UCSD-AML1 (cell line): Measurements from ENCODE around the gene CAMK4.

Experiments
- DNase-seq: peaks from one replicate; lab custom pipeline; 2025; ENCODE audit not compliant: unreplicated experiment; lab: John Stamatoyannopoulos, UW

The CAMK4 gene

GRCh38 chr5:111223787-111224560 lies at the start of gene CAMK4:
TSS of gene CAMK4 (plus strand) at chr5:111224384. CDS start at chr5:111224484, 100 bp downstream.
- DNase-seq, result peak; percentile 13

- no peak for DNase-seq
These were observed 41.1 kb upstream of the CAMK4 start for GRCh38 chr5:111183064-111183463.

- no peak for DNase-seq
These were observed 37.1 kb upstream of the CAMK4 start for GRCh38 chr5:111187079-111187478.

DNA sequence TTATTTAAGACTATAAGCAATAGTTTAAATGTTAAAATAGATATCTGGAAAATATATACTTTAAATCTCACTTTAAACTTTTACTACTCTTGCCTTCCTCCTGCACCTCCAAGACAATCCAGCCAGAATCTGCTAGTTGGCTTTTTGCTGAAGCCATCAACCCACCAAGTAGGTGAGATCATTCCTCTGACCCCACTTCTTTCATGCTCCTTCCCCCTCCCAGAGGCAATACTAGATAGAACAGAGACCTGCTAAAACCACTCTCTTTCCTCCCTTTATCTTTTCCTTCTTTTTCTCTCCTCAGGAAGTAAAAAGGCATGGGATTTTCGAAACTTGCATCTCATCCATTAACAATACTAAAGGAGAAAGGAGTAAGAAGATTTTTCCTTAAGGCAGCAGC lies 30.1 kb upstream of the CAMK4 start:
- no peak for DNase-seq

- no peak for DNase-seq
These were observed 29.3 kb upstream of the CAMK4 start for GRCh38 chr5:111194925-111195324.

DNA sequence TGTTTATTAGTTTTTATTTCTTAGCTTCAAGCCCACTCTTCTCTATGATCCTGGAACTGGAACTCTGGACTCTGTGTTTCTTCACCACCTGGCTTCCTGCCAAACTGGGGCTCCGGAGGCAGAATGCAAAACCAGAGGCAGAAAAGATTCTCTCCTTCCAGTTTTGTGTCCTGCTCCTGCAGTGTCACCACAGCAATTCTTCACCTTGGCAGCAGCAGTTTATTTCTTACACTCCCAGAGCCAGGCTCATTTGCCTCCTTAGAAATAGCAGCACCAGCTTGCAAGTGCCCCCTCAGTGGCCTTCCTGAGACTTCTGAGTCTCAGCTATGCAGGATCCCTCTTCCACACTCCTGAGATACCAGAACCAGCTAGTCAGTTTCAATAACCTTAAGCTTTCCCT lies 26.7 kb upstream of the CAMK4 start:
- DNase-seq, result no peak

DNA sequence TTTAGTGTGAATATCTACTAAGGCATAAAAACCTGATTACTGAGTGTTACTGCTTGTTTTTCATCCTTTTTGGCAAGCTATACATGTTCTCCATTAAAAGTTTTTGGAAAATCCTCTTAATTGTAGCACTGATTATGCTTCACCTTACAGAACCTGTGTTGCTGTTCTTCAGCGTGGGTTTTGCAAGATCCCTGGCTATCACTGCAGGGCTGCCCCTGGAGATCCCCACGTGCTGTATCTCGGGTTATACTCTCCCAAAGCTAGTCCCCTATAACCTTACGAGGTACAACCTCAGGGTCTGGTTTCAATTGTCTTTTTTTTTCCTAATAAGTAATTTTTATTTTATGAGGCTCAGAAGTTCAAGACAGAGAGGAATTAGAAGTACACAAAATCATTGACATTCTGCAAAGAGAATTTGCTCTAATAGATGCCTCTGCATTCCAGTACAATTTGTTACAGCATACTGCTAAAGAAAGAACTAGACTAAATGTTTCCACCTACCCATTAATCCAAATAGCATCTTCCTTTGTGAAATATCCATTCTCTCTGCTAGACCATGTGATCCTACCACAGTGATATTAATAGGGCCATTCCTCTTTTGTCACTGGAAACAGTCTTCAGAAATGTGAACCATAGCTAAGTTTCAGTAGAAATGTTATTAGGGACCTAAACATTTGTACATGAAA lies 25.8 kb upstream of the CAMK4 start:
- DNase-seq, result no peak

DNA sequence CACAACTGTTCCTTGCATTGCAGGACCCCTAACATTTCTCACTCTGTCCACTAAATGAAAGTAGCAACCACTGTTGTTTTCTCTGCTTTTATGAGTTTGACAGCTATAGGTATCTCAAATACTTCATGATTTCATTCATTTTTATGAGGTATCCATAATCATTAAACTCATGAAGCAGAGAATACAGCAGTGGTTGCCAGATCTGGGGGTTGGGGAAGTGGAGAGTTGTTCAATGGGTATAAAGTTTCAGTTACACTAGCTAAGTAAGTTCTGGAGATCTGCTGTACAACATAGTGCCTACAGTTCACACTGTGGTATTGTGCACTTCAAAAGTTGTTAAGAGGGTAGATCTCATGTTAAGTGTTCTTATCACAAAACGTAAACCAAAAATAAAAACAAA lies 23.4 kb upstream of the CAMK4 start:
- no peak for DNase-seq

DNA sequence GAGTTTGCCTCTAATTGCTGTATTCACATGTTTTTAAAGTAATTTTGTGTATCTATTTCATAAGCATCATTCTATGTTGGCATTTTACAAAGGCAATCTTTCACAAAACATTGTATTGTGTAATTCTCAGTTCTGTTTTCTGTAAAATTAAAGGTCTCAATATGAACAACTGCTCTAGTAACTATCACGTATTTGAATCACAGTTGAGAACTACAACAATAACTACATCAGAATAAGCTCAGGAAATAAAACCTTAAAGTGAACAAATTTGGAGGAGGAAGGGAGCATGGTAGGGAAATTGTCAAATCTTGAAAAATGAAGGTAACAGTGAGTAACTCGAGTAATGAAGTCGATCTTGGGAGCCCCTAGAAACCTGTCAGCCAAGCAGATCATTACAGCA lies 22.5 kb upstream of the CAMK4 start:
- no peak for DNase-seq

DNA sequence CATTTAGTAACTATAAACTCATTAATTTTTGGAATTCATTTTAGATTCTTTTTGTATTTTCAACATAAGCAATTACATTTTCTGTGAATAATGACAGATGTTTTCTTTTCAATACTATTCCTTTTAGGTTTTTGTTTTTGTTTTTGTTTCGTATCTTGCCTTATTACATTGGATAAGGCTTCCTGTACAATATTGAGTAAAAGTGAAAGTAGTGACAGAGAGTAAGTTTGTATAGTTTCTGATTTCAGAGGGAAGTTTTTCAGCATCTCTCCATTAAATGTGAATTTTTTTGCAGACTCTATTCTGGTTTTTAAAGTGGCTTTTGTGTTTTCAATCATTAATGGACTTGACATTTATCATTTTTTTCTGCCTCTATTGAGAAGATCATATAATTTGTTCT lies 12.8 kb upstream of the CAMK4 start:
- DNase-seq, result no peak

DNA sequence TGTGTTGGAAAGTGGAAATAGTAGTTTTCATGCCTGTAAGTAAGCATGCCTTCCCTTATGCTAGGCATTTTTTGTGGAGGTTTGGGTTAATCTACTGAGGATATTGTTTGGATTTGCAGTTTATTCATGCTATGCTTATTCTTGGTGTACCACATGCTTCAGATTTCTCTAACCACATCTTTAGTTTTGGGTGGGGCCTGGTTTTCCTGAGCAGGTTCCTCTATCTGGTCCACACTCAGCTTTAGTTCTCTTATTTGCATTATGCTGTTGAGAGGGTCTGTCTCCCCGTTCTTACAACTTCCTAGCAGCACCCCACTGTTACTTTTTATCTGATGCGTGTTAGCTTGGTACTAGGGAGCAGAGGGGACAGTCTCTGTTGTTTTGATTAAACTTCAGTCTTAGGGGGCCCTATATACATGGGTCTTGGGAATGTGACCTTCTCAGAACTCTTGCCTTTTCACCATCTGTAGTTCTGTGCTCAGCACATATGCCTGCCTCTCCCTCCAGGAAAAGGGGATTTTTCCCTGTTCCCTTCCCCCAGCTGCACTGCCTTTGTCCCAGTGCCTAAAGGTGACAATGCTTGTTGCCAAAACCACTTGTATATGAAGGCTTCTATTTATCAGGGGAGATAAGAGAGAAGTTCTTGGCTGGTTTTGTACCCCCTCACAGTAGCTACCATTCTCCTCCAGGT lies 10.0 kb upstream of the CAMK4 start:
- DNase-seq, result no peak

DNA sequence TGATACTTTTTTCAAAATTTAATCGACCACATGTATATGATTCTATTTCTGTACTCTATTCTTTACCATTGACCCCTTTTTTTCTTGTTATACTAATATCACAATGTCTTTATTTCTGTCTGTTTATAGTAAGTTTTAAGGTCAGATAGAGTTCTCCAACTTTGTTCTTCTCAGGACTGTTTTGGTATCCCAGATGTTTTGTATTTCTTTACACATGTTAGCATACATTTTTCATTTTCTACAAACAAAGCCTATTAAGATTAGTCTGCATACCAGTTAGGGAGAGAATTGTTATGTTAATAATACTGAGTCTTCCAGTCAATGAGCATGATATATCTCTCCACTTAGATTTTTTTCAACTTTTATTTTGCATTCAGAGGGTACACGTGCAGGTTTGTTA lies 8.2 kb upstream of the CAMK4 start:
- DNase-seq, result no peak

GRCh38 chr5:111221139-111221538 lies 3.0 kb upstream of the CAMK4 start:
- no peak for DNase-seq

DNA sequence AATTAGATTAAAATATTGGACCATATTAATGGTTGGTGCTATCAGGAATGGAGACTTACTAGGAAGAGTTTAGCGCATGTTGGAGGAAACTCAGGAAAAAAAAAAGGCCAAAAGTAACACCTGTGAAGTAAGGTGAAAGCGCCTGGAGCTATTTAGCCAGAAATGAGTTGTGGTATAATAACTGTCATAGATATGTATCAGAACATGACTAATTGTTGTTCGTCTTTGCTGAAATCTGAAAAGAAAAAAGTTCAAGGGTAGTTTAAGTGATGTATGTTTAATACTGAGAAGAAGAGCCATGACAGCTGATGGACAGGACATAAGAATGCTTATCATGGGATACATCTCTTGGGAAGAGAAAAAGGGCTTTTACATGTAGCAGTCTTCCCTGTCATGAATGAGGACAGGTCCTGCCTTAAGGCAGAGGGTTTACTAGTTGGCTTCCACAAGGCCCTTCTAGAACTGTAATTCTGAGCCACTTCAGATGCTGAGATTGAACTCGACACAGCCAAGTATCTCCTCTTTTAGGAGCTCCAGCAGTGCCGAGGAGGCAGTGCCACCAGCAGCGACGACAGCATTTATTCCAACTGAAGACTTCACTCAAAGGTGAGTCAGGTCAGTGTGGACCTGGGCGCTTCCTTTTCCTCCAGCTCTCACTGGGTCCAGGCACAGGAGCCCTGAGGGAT lies 940 bp upstream of the CAMK4 start:
- DNase-seq, result no peak

DNA sequence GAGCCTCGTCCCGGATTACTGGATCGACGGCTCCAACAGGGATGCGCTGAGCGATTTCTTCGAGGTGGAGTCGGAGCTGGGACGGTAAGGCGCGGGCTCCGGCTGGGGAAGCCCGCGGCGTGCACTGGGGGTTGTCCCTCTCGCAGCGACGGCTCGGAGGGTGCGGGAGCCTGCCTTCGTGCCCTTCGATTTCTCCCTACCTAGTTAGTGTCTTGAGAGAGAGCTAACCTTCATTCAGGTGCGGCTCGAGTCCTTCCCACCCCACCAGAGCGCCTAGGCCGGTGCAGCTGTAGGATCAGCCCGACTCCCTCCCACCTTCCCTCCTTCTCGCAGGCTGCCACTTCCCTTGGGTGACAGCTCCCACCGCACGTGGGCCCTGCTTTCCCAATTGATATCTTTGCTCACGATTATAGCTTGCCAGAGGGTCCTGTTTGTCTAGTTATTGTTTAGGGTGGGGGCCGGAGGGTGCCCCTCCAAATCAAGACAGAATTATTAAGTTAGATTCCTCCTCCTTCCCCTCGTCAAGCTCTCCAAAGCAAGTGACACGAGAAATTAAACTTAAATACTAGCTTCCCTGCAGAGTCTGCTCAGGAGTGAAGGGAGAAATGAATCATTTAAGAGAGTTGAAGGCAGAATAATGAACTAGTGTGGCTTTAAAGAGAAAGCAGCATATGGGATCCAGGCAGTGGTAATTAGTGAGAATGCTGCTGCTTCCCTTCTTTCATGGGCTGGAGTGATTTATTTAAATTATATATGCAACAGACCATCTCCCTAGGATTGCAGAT lies 569 bp downstream of the CAMK4 start:
- DNase-seq, result no peak

DNA sequence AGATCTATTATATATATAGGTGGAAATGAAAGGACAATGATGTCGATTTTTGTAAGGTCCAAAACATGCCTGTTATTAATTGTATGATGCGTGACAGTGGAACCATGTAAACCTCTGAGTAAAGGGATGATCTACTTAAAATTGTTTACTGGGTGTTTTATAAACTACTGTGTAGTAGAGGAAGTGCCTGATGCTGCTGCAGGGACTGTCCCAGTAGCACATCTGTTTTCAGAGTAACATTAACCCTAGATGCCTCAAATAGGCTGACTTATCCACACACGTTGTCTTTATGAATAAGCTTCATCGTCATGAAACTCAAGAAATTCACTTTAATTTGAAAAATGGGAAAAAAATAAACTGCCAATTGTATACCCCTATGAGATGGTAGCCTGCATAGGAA lies 1.7 kb downstream of the CAMK4 start:
- no peak for DNase-seq

GRCh38 chr5:111226556-111226955 lies 2.4 kb downstream of the CAMK4 start:
- no peak for DNase-seq

- DNase-seq, result no peak
These were observed 3.1 kb downstream of the CAMK4 start for GRCh38 chr5:111227226-111227782.

- DNase-seq, result no peak
These were observed 3.6 kb downstream of the CAMK4 start for GRCh38 chr5:111227801-111228200.

DNA sequence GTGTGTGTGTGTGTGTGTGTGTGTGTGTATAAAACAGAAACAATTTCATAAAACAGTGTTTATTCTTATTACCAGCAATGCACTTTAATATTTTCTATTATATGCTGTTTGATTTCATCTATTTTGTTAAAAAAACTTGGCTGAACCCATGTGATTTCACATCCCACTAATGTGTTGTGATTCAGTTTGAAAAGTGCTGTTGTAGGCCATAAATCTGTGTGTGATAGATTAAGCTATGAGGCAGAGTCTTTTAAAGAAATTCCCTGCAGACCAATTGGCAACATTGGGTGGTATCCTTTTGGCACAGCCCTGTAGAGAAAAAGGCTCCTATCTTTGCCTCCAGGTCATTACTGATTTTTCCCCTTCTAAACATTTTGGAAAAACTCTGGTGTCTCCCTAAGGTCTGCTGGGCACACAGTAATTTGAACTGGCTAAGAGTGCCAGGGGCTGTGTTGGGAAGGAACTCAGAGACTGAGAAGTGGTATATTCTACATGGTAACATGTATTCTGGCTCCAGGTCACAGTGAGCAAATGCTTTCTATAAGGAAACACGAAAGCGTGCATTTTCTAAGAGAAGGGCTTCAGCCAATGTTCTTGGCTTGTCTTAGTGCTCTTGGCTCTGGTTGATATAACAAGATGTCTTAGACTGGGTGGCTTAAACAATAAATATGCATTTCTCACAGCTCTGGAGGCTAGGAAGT lies 4.5 kb downstream of the CAMK4 start:
- DNase-seq, result no peak
